A549 (cell line): ENCODE results near the gene UVRAG. TPM values are rescaled to one million over a fixed set of nuclear protein-coding genes. Genes with fewer than 3 reads are reported as not detected.

Experiments used
- ATAC-seq, 2 experiments: fragments of 200-7000 bp in 1 of 2; fragments of >200 bp in 1 of 2; cut with Nextera tagmentation in 1 of 2; cut with Tn5 transposase in 1 of 2; 3 replicates each; pipeline versions ENCODE4 v1.8.0 to v1.9.1; 2018 to 2020; ENCODE audit warnings: mild to moderate bottlenecking in 1 of 2, moderate library complexity in 1 of 2
- CTCF ChIA-PET: fragments of 300-600 bp; sonication (Branson Sonifier 250); formaldehyde crosslinking; extraction: SDS; loops from one replicate; lab custom pipeline; 2021; ENCODE audit warnings: antibody characterized with exemption, inconsistent platforms; lab: Yijun Ruan, JAX
- POLR2A ChIA-PET: fragments of 350-600 bp; formaldehyde crosslinking; extraction: SDS; loops from one replicate; lab custom pipeline; 2021; ENCODE audit warnings: antibody characterized with exemption, inconsistent platforms; lab: Yijun Ruan, JAX
- DNase-seq, 2 experiments: peaks; one replicate each; pipeline versions ENCODE4 v3.0.0 to v3.0.0-alpha.2; 2011 to 2016; ENCODE audit warnings: low read depth in 1 of 2, low spot score in 1 of 2
- FAIRE-seq: peaks from 2 replicates; lab custom pipeline; 2011; peaks lifted over from hg19 to GRCh38; lab: Jason Lieb, UNC
- H3K27ac ChIP-seq, 2 experiments: fragments of >200 bp; sonication (Bioruptor Twin); formaldehyde crosslinking; 3 replicates each; pipeline ENCODE4 v1.5.1; 2016 to 2017
- H3K4me1 ChIP-seq: fragments of >200 bp; sonication (Bioruptor Twin); formaldehyde crosslinking; 3 replicates; pipeline ENCODE4 v1.6.1; 2016
- H3K4me2 ChIP-seq: fragments of >200 bp; sonication (Bioruptor Twin); formaldehyde crosslinking; 3 replicates; pipeline ENCODE4 v1.6.1; 2016
- H3K4me3 ChIP-seq: fragments of >200 bp; sonication (Bioruptor Twin); formaldehyde crosslinking; 3 replicates; pipeline ENCODE4 v1.5.1; 2016
- H3K9me3 ChIP-seq: fragments of >200 bp; sonication (Bioruptor Twin); formaldehyde crosslinking; 3 replicates; pipeline ENCODE4 v1.6.1; 2016
- BHLHE40 ChIP-seq: IDR thresholded peaks from 2 replicates; pipeline ENCODE4 v1.6.1; 2012; ENCODE audit warnings: low read depth, low read length, inconsistent platforms
- CBX2 ChIP-seq: fragments of 200-600 bp; sonication (generic); IDR thresholded peaks from 2 replicates; pipeline ENCODE4 v1.6.1; 2016; ENCODE audit warnings: low read depth, mild to moderate bottlenecking, borderline replicate concordance
- EHF ChIP-seq: fragments of 250-450 bp; sonication (Bioruptor Pico); IDR thresholded peaks from 2 replicates; pipeline ENCODE4 v1.5.0; 2020; ENCODE audit warnings: mild to moderate bottlenecking
- EHMT2 ChIP-seq: fragments of 200-600 bp; sonication (generic); IDR thresholded peaks from 2 replicates; pipeline ENCODE4 v1.6.1; 2016; ENCODE audit warnings: antibody characterized with exemption, low read depth, mild to moderate bottlenecking, moderate library complexity
- ESRRA ChIP-seq: fragments of 150-350 bp; IDR thresholded peaks from 2 replicates; pipeline ENCODE4 v1.6.1; 2014; ENCODE audit warnings: mild to moderate bottlenecking, low read length, borderline replicate concordance
- FOSL2 ChIP-seq, 2 experiments: fragments of 450-650 bp in 1 of 2; fragments of >200 bp in 1 of 2; sonication (Bioruptor Twin) in 1 of 2; formaldehyde crosslinking; IDR thresholded peaks; 2 replicates each; pipeline versions ENCODE4 v1.5.0 to v1.6.1; 2016 to 2020; ENCODE audit warnings: mild to moderate bottlenecking in 1 of 2, moderate library complexity in 1 of 2
- GATA3 ChIP-seq: IDR thresholded peaks from 2 replicates; pipeline ENCODE4 v1.6.1; 2012; ENCODE audit warnings: borderline replicate concordance
- KDM5A ChIP-seq: fragments of 200-600 bp; sonication (generic); IDR thresholded peaks from 2 replicates; pipeline ENCODE4 v1.6.1; 2016; ENCODE audit warnings: antibody characterized with exemption, mild to moderate bottlenecking
- NPAS2 ChIP-seq: fragments of 250-450 bp; sonication (Bioruptor Pico); IDR thresholded peaks from 2 replicates; pipeline ENCODE4 v1.8.0; 2022; ENCODE audit warnings: mild to moderate bottlenecking, moderate library complexity, borderline replicate concordance
- POLR2AphosphoS2 ChIP-seq: conservative IDR thresholded peaks from 2 replicates; pipeline ENCODE4 v1.6.1; 2012; ENCODE audit warnings: low read length, improper control_type of control experiment, inconsistent platforms
- RFX5 ChIP-seq: fragments of 450-650 bp; IDR thresholded peaks from 2 replicates; pipeline ENCODE4 v1.7.1; 2014; ENCODE audit warnings: antibody characterized with exemption, mild to moderate bottlenecking, moderate library complexity
- SREBF2 ChIP-seq: fragments of 450-650 bp; IDR thresholded peaks from 2 replicates; pipeline ENCODE4 v1.6.1; 2014; ENCODE audit warnings: mild to moderate bottlenecking, moderate library complexity
- TFCP2L1 ChIP-seq: fragments of 250-450 bp; sonication (Bioruptor Pico); IDR thresholded peaks from 2 replicates; pipeline ENCODE4 v1.5.0; 2021; ENCODE audit warnings: mild to moderate bottlenecking
- ZC3H11A ChIP-seq: fragments of 450-650 bp; IDR thresholded peaks from 2 replicates; pipeline ENCODE4 v1.6.1; 2014; ENCODE audit warnings: antibody characterized with exemption, mild to moderate bottlenecking
- ZFP36 ChIP-seq: fragments of 450-650 bp; IDR thresholded peaks from 2 replicates; pipeline ENCODE4 v1.6.1; 2014; ENCODE audit warnings: borderline replicate concordance; ENCODE audit not compliant: partially characterized antibody
- ZSCAN20 ChIP-seq: fragments of 250-450 bp; sonication (Bioruptor Pico); IDR thresholded peaks from 2 replicates; pipeline ENCODE4 v1.8.0; 2022; ENCODE audit warnings: mild to moderate bottlenecking, moderate library complexity
- WGBS: methylation state at CpG from one replicate; pipeline ENCODE4 v1.1.6; 2017; ENCODE audit errors: missing lambda C conversion rate; 5-methylcytosine and 5-hydroxymethylcytosine counted together
- polyA plus RNA-seq, 4 experiments: library from polyadenylated mRNA; depleted of rRNA in 3 of 4; stranded (reverse); fragments of >200 nt; fragmentation: RNase III in 1 of 4; extraction: RNeasy Plus Mini Kit Qiagen cat#74134 plus additional on column Dnase treatment in 1 of 4; gene quantifications; 2 replicates in 3 of 4; 3 replicates in 1 of 4; pipeline ENCODE4 v1.2.3, GENCODE V29; 2011 to 2017
- TF ChIP-seq, protein P1 (sequence below): fragments of 450-650 bp; IDR thresholded peaks from 2 replicates; pipeline ENCODE4 v1.6.1; 2014; ENCODE audit warnings: antibody characterized with exemption
- TF ChIP-seq, protein P2 (sequence below): fragments of 150-350 bp; IDR thresholded peaks from 2 replicates; pipeline ENCODE4 v1.6.1; 2014; ENCODE audit warnings: low read depth, mild to moderate bottlenecking, low read length
- TF ChIP-seq, protein P3 (sequence below): IDR thresholded peaks from 2 replicates; pipeline ENCODE4 v1.6.1; 2012
- TF ChIP-seq, protein P4 (sequence below): fragments of 250-450 bp; sonication (Bioruptor Pico); IDR thresholded peaks from 2 replicates; pipeline ENCODE4 v1.5.0; 2020; ENCODE audit warnings: low read depth, mild to moderate bottlenecking, moderate library complexity

Gene UVRAG
- polyA plus RNA-seq, 2 of the 4 experiments (the other 2 are of a cell fraction): 6.1 to 14.1 TPM

DNA sequence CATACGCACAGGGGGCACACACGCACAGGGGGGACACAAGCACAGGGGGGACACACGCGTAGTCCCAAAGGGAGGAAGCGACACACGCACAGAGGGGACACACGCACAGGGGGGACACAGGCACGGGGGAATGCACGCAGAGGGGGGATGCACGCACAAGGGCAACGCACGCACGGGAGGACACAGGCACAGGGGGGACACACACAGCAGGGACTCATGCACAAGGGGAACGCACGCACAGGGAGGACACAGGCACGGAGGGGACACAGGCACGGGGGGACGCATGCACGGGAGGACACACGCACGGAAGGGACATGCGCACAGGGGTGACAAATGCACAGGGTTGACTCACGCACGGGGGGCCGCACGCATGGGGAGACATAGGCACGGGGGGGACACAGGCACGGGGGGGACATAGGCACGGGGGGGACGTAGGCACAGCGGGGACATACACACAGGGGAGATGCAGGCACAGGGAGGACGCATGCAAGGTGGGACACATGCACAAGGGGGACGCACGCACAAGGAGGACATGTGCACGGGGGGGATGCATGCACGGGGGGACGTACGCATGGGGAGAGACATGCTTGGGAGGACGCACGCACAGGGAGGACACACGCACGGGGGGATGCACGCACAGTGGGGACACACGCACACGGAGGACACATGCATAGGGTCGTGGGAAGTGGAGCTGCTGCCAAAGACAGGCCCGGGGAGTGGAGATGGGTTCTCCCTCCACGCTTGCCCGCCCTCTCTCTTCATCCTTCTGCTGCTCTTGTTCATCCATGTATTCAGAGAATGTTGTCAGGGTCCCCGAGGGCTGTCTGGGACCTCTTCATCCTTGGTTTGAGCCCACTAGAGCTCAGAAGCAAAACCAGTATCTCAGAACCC is 350.1 kb downstream of the UVRAG start:
- Histone ChIP-seq H3K4me1 (no peaks in the 10 kb centered on the region), H3K27ac (no peak overlapping the region), H3K4me3 (no peak overlapping the region), H3K9me3 (no peaks in the 10 kb centered on the region), H3K4me2 (no peak overlapping the region)
- 68% methylated on average over 26 of the region's 50 CpGs for WGBS
- DNase-seq: no peak
- CTCF ChIA-PET: interaction anchor here (0.6 to 1.5 kb wide), 2 partner anchors 13 to 44 kb away, joined by 3 to 9 read pairs; no protein-coding TSS in a partner anchor
- no peak for FAIRE-seq
- TF ChIP-seq GATA3: no peak
- TF ChIP-seq, protein P1, sequence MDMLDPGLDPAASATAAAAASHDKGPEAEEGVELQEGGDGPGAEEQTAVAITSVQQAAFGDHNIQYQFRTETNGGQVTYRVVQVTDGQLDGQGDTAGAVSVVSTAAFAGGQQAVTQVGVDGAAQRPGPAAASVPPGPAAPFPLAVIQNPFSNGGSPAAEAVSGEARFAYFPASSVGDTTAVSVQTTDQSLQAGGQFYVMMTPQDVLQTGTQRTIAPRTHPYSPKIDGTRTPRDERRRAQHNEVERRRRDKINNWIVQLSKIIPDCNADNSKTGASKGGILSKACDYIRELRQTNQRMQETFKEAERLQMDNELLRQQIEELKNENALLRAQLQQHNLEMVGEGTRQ: no peak
- POLR2A ChIA-PET: no interaction called here
- peak in 1 of 2 experiments; percentile 13; a peak in 1 of 6 replicates for ATAC-seq

DNA sequence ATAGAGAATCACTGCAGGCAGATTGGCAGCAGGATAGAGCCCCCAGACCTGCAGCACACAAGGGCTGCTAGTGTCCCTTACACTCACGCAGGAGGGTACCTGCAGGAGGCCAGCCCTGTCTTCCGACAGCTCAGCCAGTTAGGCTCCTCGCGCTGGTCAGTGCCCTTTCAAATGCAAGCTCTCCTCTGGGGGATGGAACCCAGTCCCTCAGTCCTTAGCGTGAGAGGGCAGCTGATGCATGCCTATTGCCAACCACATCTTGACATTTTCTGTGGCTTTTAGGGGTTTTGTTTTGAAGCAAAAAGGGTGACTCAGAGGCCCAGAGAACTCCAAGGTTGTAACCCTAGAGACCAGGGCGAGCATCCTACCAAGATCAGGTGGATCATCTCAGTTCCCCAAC is 351.3 kb downstream of the UVRAG start:
- ChIA-PET POLR2A (no interaction called here), CTCF (interaction anchor here (1.1 to 1.5 kb wide), 2 partner anchors 14 to 269 kb away, joined by 4 to 9 read pairs; no protein-coding TSS in a partner anchor)
- no peak overlapping the region for H3K27ac ChIP-seq
- FAIRE-seq: no peak
- H3K4me1 ChIP-seq: no peaks in the 10 kb centered on the region
- TF ChIP-seq, protein P2, sequence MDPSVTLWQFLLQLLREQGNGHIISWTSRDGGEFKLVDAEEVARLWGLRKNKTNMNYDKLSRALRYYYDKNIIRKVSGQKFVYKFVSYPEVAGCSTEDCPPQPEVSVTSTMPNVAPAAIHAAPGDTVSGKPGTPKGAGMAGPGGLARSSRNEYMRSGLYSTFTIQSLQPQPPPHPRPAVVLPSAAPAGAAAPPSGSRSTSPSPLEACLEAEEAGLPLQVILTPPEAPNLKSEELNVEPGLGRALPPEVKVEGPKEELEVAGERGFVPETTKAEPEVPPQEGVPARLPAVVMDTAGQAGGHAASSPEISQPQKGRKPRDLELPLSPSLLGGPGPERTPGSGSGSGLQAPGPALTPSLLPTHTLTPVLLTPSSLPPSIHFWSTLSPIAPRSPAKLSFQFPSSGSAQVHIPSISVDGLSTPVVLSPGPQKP: no peak
- TF ChIP-seq SREBF2: no peak
- no peak for TF ChIP-seq ZC3H11A
- no peak for TF ChIP-seq EHF
- TF ChIP-seq, protein P3, sequence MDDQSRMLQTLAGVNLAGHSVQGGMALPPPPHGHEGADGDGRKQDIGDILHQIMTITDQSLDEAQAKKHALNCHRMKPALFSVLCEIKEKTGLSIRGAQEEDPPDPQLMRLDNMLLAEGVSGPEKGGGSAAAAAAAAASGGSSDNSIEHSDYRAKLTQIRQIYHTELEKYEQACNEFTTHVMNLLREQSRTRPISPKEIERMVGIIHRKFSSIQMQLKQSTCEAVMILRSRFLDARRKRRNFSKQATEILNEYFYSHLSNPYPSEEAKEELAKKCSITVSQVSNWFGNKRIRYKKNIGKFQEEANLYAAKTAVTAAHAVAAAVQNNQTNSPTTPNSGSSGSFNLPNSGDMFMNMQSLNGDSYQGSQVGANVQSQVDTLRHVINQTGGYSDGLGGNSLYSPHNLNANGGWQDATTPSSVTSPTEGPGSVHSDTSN: no peak
- no peak for TF ChIP-seq POLR2AphosphoS2
- TF ChIP-seq TFCP2L1: no peak
- TF ChIP-seq ZFP36: no peak
- no peak for TF ChIP-seq ZSCAN20 (CRISPR knock-in tag)
- TF ChIP-seq RFX5: no peak
- no peak for TF ChIP-seq GATA3
- TF ChIP-seq FOSL2 (IDR thresholded peaks at IDR 0.05): no peak
- TF ChIP-seq FOSL2 (CRISPR knock-in tag; IDR thresholded peaks at IDR 0.05): no peak
- TF ChIP-seq ESRRA: no peak
- TF ChIP-seq CBX2: no peak
- no peak for TF ChIP-seq EHMT2
- TF ChIP-seq BHLHE40: no peak
- TF ChIP-seq, protein P1: no peak
- no peaks in the 10 kb centered on the region for H3K9me3 ChIP-seq
- no peak overlapping the region for H3K4me3 ChIP-seq
- DNase-seq: no peak
- 68% methylated on average over 6 of the region's 6 CpGs for WGBS
- H3K4me2 ChIP-seq: no peak overlapping the region
- ATAC-seq: peak in 1 of 2 experiments; percentile 18; a peak in 2 of 6 replicates

DNA sequence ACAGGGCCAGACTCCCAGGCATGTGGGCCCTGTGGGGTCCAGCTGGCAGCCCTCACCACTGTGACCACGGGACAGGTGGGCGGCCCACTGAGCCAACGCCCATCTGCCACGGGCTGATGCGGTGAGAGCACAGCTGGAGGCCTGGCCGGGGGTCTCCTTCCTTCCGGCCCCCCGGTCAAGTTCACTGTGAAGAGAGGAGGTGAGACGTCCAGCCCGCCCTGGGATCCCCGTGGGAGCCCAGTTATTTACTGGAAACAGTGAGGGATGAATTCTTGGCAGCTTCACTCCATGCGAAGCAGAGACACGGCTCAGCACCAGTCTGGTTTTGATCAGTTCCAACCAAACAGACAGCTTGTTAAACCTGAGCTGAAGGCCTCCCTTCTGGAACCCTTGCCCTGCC is 352.6 kb downstream of the UVRAG start:
- DNase-seq: no peak
- CTCF ChIA-PET: no interaction called here
- WGBS: 79% methylated on average over 13 of the region's 13 CpGs
- FAIRE-seq: no peak
- POLR2A ChIA-PET: no interaction called here
- no peak overlapping the region for H3K4me3 ChIP-seq
- no peaks in the 10 kb centered on the region for H3K9me3 ChIP-seq
- H3K27ac ChIP-seq: no peak overlapping the region
- H3K4me2 ChIP-seq: no peak overlapping the region
- no peak for ATAC-seq
- TF ChIP-seq ZC3H11A (no peak), NPAS2 (CRISPR knock-in tag) (no peak), KDM5A (no peak)
- TF ChIP-seq, protein P4, sequence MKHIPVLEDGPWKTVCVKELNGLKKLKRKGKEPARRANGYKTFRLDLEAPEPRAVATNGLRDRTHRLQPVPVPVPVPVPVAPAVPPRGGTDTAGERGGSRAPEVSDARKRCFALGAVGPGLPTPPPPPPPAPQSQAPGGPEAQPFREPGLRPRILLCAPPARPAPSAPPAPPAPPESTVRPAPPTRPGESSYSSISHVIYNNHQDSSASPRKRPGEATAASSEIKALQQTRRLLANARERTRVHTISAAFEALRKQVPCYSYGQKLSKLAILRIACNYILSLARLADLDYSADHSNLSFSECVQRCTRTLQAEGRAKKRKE (CRISPR knock-in tag): no peak
- H3K4me1 ChIP-seq: no peaks in the 10 kb centered on the region
